Loucy (cell line): ENCODE data around the gene SSX2IP.
"Not testable (repeated sequence)": the region's sequence is repeated elsewhere in the genome, so short reads cannot be mapped to it uniquely, and the experiment has no call there.

Source experiments
- EZH2phosphoT487 ChIP-seq: fragments of 200-600 bp; IDR thresholded peaks from 2 replicates; pipeline ENCODE4 v1.6.1; 2018; ENCODE audit warnings: antibody characterized with exemption, mild to moderate bottlenecking, moderate library complexity, borderline replicate concordance
- TF ChIP-seq, protein P1 (sequence below): fragments of 200-600 bp; sonication (generic); conservative IDR thresholded peaks from 2 replicates; pipeline ENCODE4 v1.5.1; 2014; ENCODE audit warnings: mild to moderate bottlenecking, antibody characterized with exemption, low read length

DNA sequence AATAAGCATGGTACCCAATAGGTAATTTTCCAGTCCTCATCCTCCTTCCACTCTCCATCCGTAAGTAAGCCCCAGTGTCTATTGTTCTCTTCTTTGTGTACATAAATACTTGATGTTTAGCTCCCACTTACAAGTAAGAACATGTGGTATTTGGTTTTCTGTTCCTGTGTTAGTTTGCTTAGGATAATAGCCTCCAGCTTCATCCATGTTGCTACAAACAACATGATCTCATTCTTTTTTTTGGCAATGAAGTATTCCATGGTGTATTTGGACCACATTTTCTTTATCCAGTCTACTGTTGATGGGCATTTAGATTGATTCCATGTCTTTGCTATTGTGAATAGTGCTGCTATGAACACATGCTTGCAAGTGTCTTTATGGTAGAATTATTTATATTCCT is 37.5 kb upstream of the SSX2IP start:
- TF ChIP-seq, protein P1, sequence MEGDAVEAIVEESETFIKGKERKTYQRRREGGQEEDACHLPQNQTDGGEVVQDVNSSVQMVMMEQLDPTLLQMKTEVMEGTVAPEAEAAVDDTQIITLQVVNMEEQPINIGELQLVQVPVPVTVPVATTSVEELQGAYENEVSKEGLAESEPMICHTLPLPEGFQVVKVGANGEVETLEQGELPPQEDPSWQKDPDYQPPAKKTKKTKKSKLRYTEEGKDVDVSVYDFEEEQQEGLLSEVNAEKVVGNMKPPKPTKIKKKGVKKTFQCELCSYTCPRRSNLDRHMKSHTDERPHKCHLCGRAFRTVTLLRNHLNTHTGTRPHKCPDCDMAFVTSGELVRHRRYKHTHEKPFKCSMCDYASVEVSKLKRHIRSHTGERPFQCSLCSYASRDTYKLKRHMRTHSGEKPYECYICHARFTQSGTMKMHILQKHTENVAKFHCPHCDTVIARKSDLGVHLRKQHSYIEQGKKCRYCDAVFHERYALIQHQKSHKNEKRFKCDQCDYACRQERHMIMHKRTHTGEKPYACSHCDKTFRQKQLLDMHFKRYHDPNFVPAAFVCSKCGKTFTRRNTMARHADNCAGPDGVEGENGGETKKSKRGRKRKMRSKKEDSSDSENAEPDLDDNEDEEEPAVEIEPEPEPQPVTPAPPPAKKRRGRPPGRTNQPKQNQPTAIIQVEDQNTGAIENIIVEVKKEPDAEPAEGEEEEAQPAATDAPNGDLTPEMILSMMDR = not testable (repeated sequence)
- TF ChIP-seq EZH2phosphoT487 = not testable (repeated sequence)
